Activated CD8-positive, alpha-beta memory T cell treated with anti-CD3 and anti-CD28 coated beads, Interleukin-2, amount 10 ng/mL, durations not matched to agents 7 days and 5 days (primary cell): ENCODE data around the gene TEAD4. TPM values are rescaled to one million over a fixed set of nuclear protein-coding genes. Genes with fewer than 3 reads are reported as not detected.
"Not testable (repeated sequence)": the region's sequence is repeated elsewhere in the genome, so short reads cannot be mapped to it uniquely, and the experiment has no call there.

Experiments used
- ATAC-seq: fragments of 150-1000 bp; cut with Tn5 transposase; one replicate; pipeline ENCODE4 v1.10.0; 2021; ENCODE audit warnings: moderate library complexity
- CTCF ChIA-PET: fragments of 350-600 bp; sonication (Branson Sonifier 250); formaldehyde crosslinking; loops from one replicate; lab custom pipeline; 2021; ENCODE audit warnings: antibody characterized with exemption; lab: Charles Lee
- DNase-seq: peaks from one replicate; pipeline ENCODE4 v3.0.0-alpha.2; 2020
- H3K27ac Mint-ChIP-seq: one replicate; pipeline ENCODE4 v1.8.0; 2021; ENCODE audit warnings: mild to moderate bottlenecking, mixed read lengths
- H3K27me3 Mint-ChIP-seq: one replicate; pipeline ENCODE4 v1.8.0; 2021; ENCODE audit warnings: mixed read lengths
- H3K36me3 Mint-ChIP-seq: one replicate; pipeline ENCODE4 v1.8.0; 2021; ENCODE audit warnings: mild to moderate bottlenecking, mixed read lengths
- H3K4me1 Mint-ChIP-seq: one replicate; pipeline ENCODE4 v1.8.0; 2021; ENCODE audit warnings: mixed read lengths
- H3K4me3 Mint-ChIP-seq: one replicate; pipeline ENCODE4 v1.8.0; 2021; ENCODE audit warnings: mild to moderate bottlenecking, moderate library complexity, mixed read lengths
- H3K9me3 Mint-ChIP-seq: one replicate; pipeline ENCODE4 v1.8.0; 2022; ENCODE audit warnings: low read depth, mixed read lengths
- total RNA-seq, 2 experiments: library from RNA; stranded (reverse); gene quantifications; one replicate each; pipeline ENCODE4 v1.2.3, GENCODE V29; 2021

The TEAD4 gene
- total RNA-seq, 2 experiments from 2014 or later: 0.44 to 1.6 TPM

- CTCF ChIA-PET: interaction anchor here (0.9 kb wide), 1 partner anchor 12 kb away, joined by 5 read pairs; no protein-coding TSS in a partner anchor
- ATAC-seq: no peak
- no peak overlapping the region for H3K27ac Mint-ChIP-seq
- H3K36me3 Mint-ChIP-seq: no peaks in the 10 kb centered on the region
- peaks cover 4% of the 10 kb centered on the region for H3K9me3 Mint-ChIP-seq
- peaks cover 5% of the 10 kb centered on the region for H3K4me1 Mint-ChIP-seq
- H3K4me3 Mint-ChIP-seq: no peak overlapping the region
- DNase-seq: no peak
- H3K27me3 Mint-ChIP-seq: peaks cover 48% of the 10 kb centered on the region
Measured at GRCh38 chr12:3061059-3061458, 101.9 kb downstream of the TEAD4 start.

- CTCF ChIA-PET: interaction anchor here (0.9 kb wide), 1 partner anchor 12 kb away, joined by 5 read pairs; no protein-coding TSS in a partner anchor
- Mint-ChIP-seq H3K27me3 (peaks cover 45% of the 10 kb centered on the region), H3K27ac (no peak overlapping the region), H3K36me3 (no peaks in the 10 kb centered on the region), H3K9me3 (peaks cover 4% of the 10 kb centered on the region), H3K4me3 (no peak overlapping the region), H3K4me1 (peaks cover 5% of the 10 kb centered on the region)
- DNase-seq (no peak), ATAC-seq (no peak)
Measured at GRCh38 chr12:3061501-3062215, 102.5 kb downstream of the TEAD4 start.

- H3K36me3 Mint-ChIP-seq: no peaks in the 10 kb centered on the region
- peaks cover 5% of the 10 kb centered on the region for H3K4me1 Mint-ChIP-seq
- H3K4me3 Mint-ChIP-seq: no peak overlapping the region
- no peak for DNase-seq
- peaks cover 4% of the 10 kb centered on the region for H3K9me3 Mint-ChIP-seq
- H3K27ac Mint-ChIP-seq: no peak overlapping the region
- CTCF ChIA-PET: no interaction called here
- H3K27me3 Mint-ChIP-seq: peaks cover 52% of the 10 kb centered on the region
- ATAC-seq: no peak
Measured at GRCh38 chr12:3065300-3065699, 106.1 kb downstream of the TEAD4 start.

GRCh38 chr12:3065846-3066245, 106.6 kb downstream of the TEAD4 start:
- CTCF ChIA-PET, H3K4me3 Mint-ChIP-seq, H3K27ac Mint-ChIP-seq, DNase-seq, H3K4me1 Mint-ChIP-seq, H3K9me3 Mint-ChIP-seq, H3K36me3 Mint-ChIP-seq, ATAC-seq: not testable (repeated sequence)
- H3K27me3 Mint-ChIP-seq: peaks cover 49% of the 10 kb centered on the region

GRCh38 chr12:3069714-3070113, 110.5 kb downstream of the TEAD4 start:
- peaks cover 6% of the 10 kb centered on the region for H3K4me1 Mint-ChIP-seq

GRCh38 chr12:3071107-3071506, 111.9 kb downstream of the TEAD4 start:
- Mint-ChIP-seq H3K4me1 (peaks cover 8% of the 10 kb centered on the region), H3K4me3 (no peak overlapping the region), H3K36me3 (no peaks in the 10 kb centered on the region), H3K27ac (no peak overlapping the region), H3K27me3 (peaks cover 30% of the 10 kb centered on the region), H3K9me3 (no peaks in the 10 kb centered on the region)
- ATAC-seq: no peak
- CTCF ChIA-PET: interaction anchor here (0.9 to 1.6 kb wide), 3 partner anchors 9 to 204 kb away, joined by 3 to 15 read pairs (median 3); no protein-coding TSS in a partner anchor
- DNase-seq: no peak

More at GRCh38 chr12:3069714-3070113, 110.5 kb downstream of the TEAD4 start:
- H3K4me3 Mint-ChIP-seq: no peak overlapping the region
- CTCF ChIA-PET: no interaction called here
- H3K27ac Mint-ChIP-seq: no peak overlapping the region
- no peaks in the 10 kb centered on the region for H3K9me3 Mint-ChIP-seq
- ATAC-seq (no peak), DNase-seq (no peak)
- H3K36me3 Mint-ChIP-seq: no peaks in the 10 kb centered on the region
- peaks cover 29% of the 10 kb centered on the region for H3K27me3 Mint-ChIP-seq

- no peak overlapping the region for H3K4me3 Mint-ChIP-seq
- H3K27ac Mint-ChIP-seq: no peak overlapping the region
- H3K27me3 Mint-ChIP-seq: peaks cover 28% of the 10 kb centered on the region
- peaks cover 11% of the 10 kb centered on the region for H3K4me1 Mint-ChIP-seq
- DNase-seq: no peak
- CTCF ChIA-PET: interaction anchor here (1.6 kb wide), 1 partner anchor 204 kb away, joined by 15 read pairs; no protein-coding TSS in a partner anchor
- ATAC-seq: no peak
- H3K36me3 Mint-ChIP-seq: no peaks in the 10 kb centered on the region
- no peaks in the 10 kb centered on the region for H3K9me3 Mint-ChIP-seq
Measured at GRCh38 chr12:3071710-3072109, 112.5 kb downstream of the TEAD4 start.

- H3K27me3 Mint-ChIP-seq: peaks cover 28% of the 10 kb centered on the region
- CTCF ChIA-PET: interaction anchor here (0.9 to 3.5 kb wide), 16 partner anchors 8 to 226 kb away, joined by 3 to 40 read pairs (median 4); no protein-coding TSS in a partner anchor
- peaks cover 11% of the 10 kb centered on the region for H3K4me1 Mint-ChIP-seq
- H3K4me3 Mint-ChIP-seq: no peak overlapping the region
- DNase-seq (peak; percentile 87), ATAC-seq (peak; percentile 48)
- H3K9me3 Mint-ChIP-seq: no peaks in the 10 kb centered on the region
- H3K36me3 Mint-ChIP-seq: no peaks in the 10 kb centered on the region
- peak overlapping the region; percentile 36 for H3K27ac Mint-ChIP-seq
Measured at GRCh38 chr12:3073438-3074250, 114.4 kb downstream of the TEAD4 start.

GRCh38 chr12:3075315-3075714, 116.1 kb downstream of the TEAD4 start:
- DNase-seq (no peak), ATAC-seq (no peak)
- H3K27ac Mint-ChIP-seq: no peak overlapping the region
- H3K4me1 Mint-ChIP-seq: peaks cover 11% of the 10 kb centered on the region
- CTCF ChIA-PET: interaction anchor here (0.7 to 3.5 kb wide), 5 partner anchors 47 to 201 kb away, joined by 3 to 40 read pairs (median 5); no protein-coding TSS in a partner anchor
- peaks cover 22% of the 10 kb centered on the region for H3K27me3 Mint-ChIP-seq
- no peak overlapping the region for H3K4me3 Mint-ChIP-seq
- no peaks in the 10 kb centered on the region for H3K36me3 Mint-ChIP-seq
- no peaks in the 10 kb centered on the region for H3K9me3 Mint-ChIP-seq

GRCh38 chr12:3076730-3077571, 117.8 kb downstream of the TEAD4 start, which contains the start of gene TSPAN9:
TSPAN9 (plus strand) TSS chr12:3077379; CDS start chr12:3201194, 123,815 bp downstream.
- no peaks in the 10 kb centered on the region for H3K9me3 Mint-ChIP-seq
- ATAC-seq (peak; percentile 88), DNase-seq (peak; percentile 58)
- H3K27ac Mint-ChIP-seq: no peak within 1 kb of the TSS
- H3K36me3 Mint-ChIP-seq: no peaks in the 10 kb centered on the region
- peaks cover 11% of the 10 kb centered on the region for H3K4me1 Mint-ChIP-seq
- H3K27me3 Mint-ChIP-seq: peaks cover 22% of the 10 kb centered on the region
- CTCF ChIA-PET: interaction anchor here (0.7 to 1.4 kb wide), 4 partner anchors 46 to 231 kb away, joined by 3 to 5 read pairs (median 3); no protein-coding TSS in a partner anchor
- peak within 1 kb of the TSS; percentile 71 for H3K4me3 Mint-ChIP-seq

GRCh38 chr12:3077572-3078081, 118.4 kb downstream of the TEAD4 start:
- ATAC-seq: peak; percentile 2
- Mint-ChIP-seq H3K4me3 (peak overlapping the region; percentile 38), H3K36me3 (no peaks in the 10 kb centered on the region), H3K9me3 (no peaks in the 10 kb centered on the region), H3K27ac (no peak overlapping the region), H3K27me3 (peaks cover 26% of the 10 kb centered on the region), H3K4me1 (peaks cover 11% of the 10 kb centered on the region)
- CTCF ChIA-PET: interaction anchor here (0.7 to 1.3 kb wide), 3 partner anchors 11 to 222 kb away, joined by 3 to 7 read pairs (median 3); no protein-coding TSS in a partner anchor
- no peak for DNase-seq

GRCh38 chr12:3078086-3078820, 119.1 kb downstream of the TEAD4 start:
- Mint-ChIP-seq H3K27ac (no peak overlapping the region), H3K4me1 (peaks cover 11% of the 10 kb centered on the region), H3K27me3 (peaks cover 25% of the 10 kb centered on the region), H3K9me3 (no peaks in the 10 kb centered on the region), H3K4me3 (peak overlapping the region; percentile 38), H3K36me3 (no peaks in the 10 kb centered on the region)
- no peak for ATAC-seq
- CTCF ChIA-PET: interaction anchor here (0.7 to 1.3 kb wide), 4 partner anchors 11 to 222 kb away, joined by 3 to 7 read pairs (median 3); no protein-coding TSS in a partner anchor
- no peak for DNase-seq
